A549 (cell line): ENCODE results near the gene PCDHGA5. TPM values are rescaled to one million over a fixed set of nuclear protein-coding genes. Genes with fewer than 3 reads are reported as not detected.

Experiments
- ATAC-seq, 2 experiments: fragments of 200-7000 bp in 1 of 2; fragments of >200 bp in 1 of 2; cut with Nextera tagmentation in 1 of 2; cut with Tn5 transposase in 1 of 2; 3 replicates each; pipeline versions ENCODE4 v1.8.0 to v1.9.1; 2018 to 2020; ENCODE audit warnings: mild to moderate bottlenecking in 1 of 2, moderate library complexity in 1 of 2
- CTCF ChIA-PET: fragments of 300-600 bp; sonication (Branson Sonifier 250); formaldehyde crosslinking; extraction: SDS; loops from one replicate; lab custom pipeline; 2021; ENCODE audit warnings: antibody characterized with exemption, inconsistent platforms; lab: Yijun Ruan, JAX
- POLR2A ChIA-PET: fragments of 350-600 bp; formaldehyde crosslinking; extraction: SDS; loops from one replicate; lab custom pipeline; 2021; ENCODE audit warnings: antibody characterized with exemption, inconsistent platforms; lab: Yijun Ruan, JAX
- DNase-seq, 2 experiments: peaks; one replicate each; pipeline versions ENCODE4 v3.0.0 to v3.0.0-alpha.2; 2011 to 2016; ENCODE audit warnings: low read depth in 1 of 2, low spot score in 1 of 2
- FAIRE-seq: peaks from 2 replicates; lab custom pipeline; 2011; peaks lifted over from hg19 to GRCh38; lab: Jason Lieb, UNC
- H3K27ac ChIP-seq, 2 experiments: fragments of >200 bp; sonication (Bioruptor Twin); formaldehyde crosslinking; 3 replicates each; pipeline ENCODE4 v1.5.1; 2016 to 2017
- H3K4me1 ChIP-seq: fragments of >200 bp; sonication (Bioruptor Twin); formaldehyde crosslinking; 3 replicates; pipeline ENCODE4 v1.6.1; 2016
- H3K4me2 ChIP-seq: fragments of >200 bp; sonication (Bioruptor Twin); formaldehyde crosslinking; 3 replicates; pipeline ENCODE4 v1.6.1; 2016
- H3K4me3 ChIP-seq: fragments of >200 bp; sonication (Bioruptor Twin); formaldehyde crosslinking; 3 replicates; pipeline ENCODE4 v1.5.1; 2016
- H3K9me3 ChIP-seq: fragments of >200 bp; sonication (Bioruptor Twin); formaldehyde crosslinking; 3 replicates; pipeline ENCODE4 v1.6.1; 2016
- BCL3 ChIP-seq: fragments of >200 bp; sonication (Bioruptor Twin); formaldehyde crosslinking; IDR thresholded peaks from 3 replicates; pipeline ENCODE4 v1.6.1; 2016
- CBX2 ChIP-seq: fragments of 200-600 bp; sonication (generic); IDR thresholded peaks from 2 replicates; pipeline ENCODE4 v1.6.1; 2016; ENCODE audit warnings: low read depth, mild to moderate bottlenecking, borderline replicate concordance
- CHD2 ChIP-seq: fragments of 150-350 bp; IDR thresholded peaks from 2 replicates; pipeline ENCODE4 v1.6.1; 2014; ENCODE audit warnings: low read length; ENCODE audit not compliant: partially characterized antibody
- CTCF ChIP-seq: fragments of >200 bp; sonication (Bioruptor Twin); formaldehyde crosslinking; IDR thresholded peaks from 3 replicates; pipeline ENCODE4 v1.5.1; 2016
- FOSB ChIP-seq: fragments of 250-450 bp; sonication (Bioruptor Pico); IDR thresholded peaks from 2 replicates; pipeline ENCODE4 v1.5.0; 2020; ENCODE audit warnings: mild to moderate bottlenecking, moderate library complexity
- FOXS1 ChIP-seq: fragments of 250-450 bp; sonication (Bioruptor Pico); IDR thresholded peaks from 2 replicates; pipeline ENCODE4 v1.5.0; 2020; ENCODE audit warnings: mild to moderate bottlenecking, moderate library complexity
- JUN ChIP-seq, 2 experiments: fragments of >200 bp; sonication (Bioruptor Twin); formaldehyde crosslinking; IDR thresholded peaks; 2 replicates in 1 of 2; 3 replicates in 1 of 2; pipeline ENCODE4 v1.6.1; 2016 to 2017
- KDM5A ChIP-seq: fragments of 200-600 bp; sonication (generic); IDR thresholded peaks from 2 replicates; pipeline ENCODE4 v1.6.1; 2016; ENCODE audit warnings: antibody characterized with exemption, mild to moderate bottlenecking
- MAFK ChIP-seq: fragments of 450-650 bp; IDR thresholded peaks from 2 replicates; pipeline ENCODE4 v1.6.1; 2014; ENCODE audit not compliant: partially characterized antibody
- NPAS2 ChIP-seq: fragments of 250-450 bp; sonication (Bioruptor Pico); IDR thresholded peaks from 2 replicates; pipeline ENCODE4 v1.8.0; 2022; ENCODE audit warnings: mild to moderate bottlenecking, moderate library complexity, borderline replicate concordance
- NR3C1 ChIP-seq: fragments of >200 bp; sonication (Bioruptor Twin); formaldehyde crosslinking; IDR thresholded peaks from 3 replicates; pipeline ENCODE4 v1.6.1; 2017
- PBX3 ChIP-seq: IDR thresholded peaks from 2 replicates; pipeline ENCODE4 v1.6.1; 2012
- PHF8 ChIP-seq: fragments of 200-600 bp; sonication (generic); IDR thresholded peaks from 2 replicates; pipeline ENCODE4 v1.6.1; 2016; ENCODE audit warnings: low read depth, mild to moderate bottlenecking, antibody characterized with exemption, moderate library complexity, borderline replicate concordance
- POLR2A ChIP-seq: IDR thresholded peaks from 2 replicates; pipeline ENCODE4 v1.6.1; 2012; ENCODE audit warnings: mild to moderate bottlenecking, low read length
- RAD21 ChIP-seq, 2 experiments: fragments of >200 bp in 1 of 2; sonication (Bioruptor Twin) in 1 of 2; formaldehyde crosslinking in 1 of 2; IDR thresholded peaks in 1 of 2; conservative IDR thresholded peaks in 1 of 2; 2 replicates in 1 of 2; 3 replicates in 1 of 2; pipeline ENCODE4 v1.6.1; 2012 to 2018; ENCODE audit warnings: inconsistent platforms in 1 of 2
- RARB ChIP-seq: fragments of 250-450 bp; sonication (Bioruptor Pico); IDR thresholded peaks from 2 replicates; pipeline ENCODE4 v1.8.0; 2021; ENCODE audit warnings: mild to moderate bottlenecking, moderate library complexity
- REST ChIP-seq: fragments of 200-600 bp; sonication (generic); IDR thresholded peaks from 2 replicates; pipeline ENCODE4 v1.6.1; 2016; ENCODE audit warnings: antibody characterized with exemption, mild to moderate bottlenecking, moderate library complexity
- SMC3 ChIP-seq: fragments of >200 bp; sonication (Bioruptor Twin); formaldehyde crosslinking; IDR thresholded peaks from 3 replicates; pipeline ENCODE4 v1.6.1; 2018; ENCODE audit warnings: inconsistent platforms
- TFCP2L1 ChIP-seq: fragments of 250-450 bp; sonication (Bioruptor Pico); IDR thresholded peaks from 2 replicates; pipeline ENCODE4 v1.5.0; 2021; ENCODE audit warnings: mild to moderate bottlenecking
- ZC3H11A ChIP-seq: fragments of 450-650 bp; IDR thresholded peaks from 2 replicates; pipeline ENCODE4 v1.6.1; 2014; ENCODE audit warnings: antibody characterized with exemption, mild to moderate bottlenecking
- ZSCAN20 ChIP-seq: fragments of 250-450 bp; sonication (Bioruptor Pico); IDR thresholded peaks from 2 replicates; pipeline ENCODE4 v1.8.0; 2022; ENCODE audit warnings: mild to moderate bottlenecking, moderate library complexity
- WGBS: methylation state at CpG from one replicate; pipeline ENCODE4 v1.1.6; 2017; ENCODE audit errors: missing lambda C conversion rate; 5-methylcytosine and 5-hydroxymethylcytosine counted together
- polyA plus RNA-seq, 4 experiments: library from polyadenylated mRNA; depleted of rRNA in 3 of 4; stranded (reverse); fragments of >200 nt; fragmentation: RNase III in 1 of 4; extraction: RNeasy Plus Mini Kit Qiagen cat#74134 plus additional on column Dnase treatment in 1 of 4; gene quantifications; 2 replicates in 3 of 4; 3 replicates in 1 of 4; pipeline ENCODE4 v1.2.3, GENCODE V29; 2011 to 2017

The PCDHGA5 gene
- polyA plus RNA-seq, 2 of the 4 experiments (the other 2 are of a cell fraction), result 0.13 to 0.37 TPM

GRCh38 chr5:141349917-141350619 lies 13.9 kb upstream of the PCDHGA5 start, which contains the start of gene PCDHGB1:
TSS of gene PCDHGB1 (plus strand) at chr5:141350099. CDS start at chr5:141350261, 162 bp downstream.
- DNase-seq (peak; percentile 80 to 87), FAIRE-seq (no peak), ATAC-seq (peak; percentile 99)
- ChIA-PET CTCF (interaction anchor here (0.7 to 4.4 kb wide), 31 partner anchors 10 to 269 kb away, joined by 3 to 25 read pairs (median 6); partner anchors contain the start of genes DIAPH1, PCDHB11, PCDHB6 and PCDHGA1), POLR2A (interaction anchor here (1.0 to 1.9 kb wide), 5 partner anchors 11 to 214 kb away, joined by 3 to 7 read pairs (median 4); partner anchors contain the start of genes PCDHGA1, PCDHGA2 and TAF7)
- H3K4me2 ChIP-seq, result peak within 1 kb of the TSS; percentile 69
- 9% methylated on average over 29 of the region's 29 CpGs for WGBS
- peak within 1 kb of the TSS; percentile 45 for H3K4me3 ChIP-seq
- peaks cover 28% of the 10 kb centered on the region for H3K9me3 ChIP-seq
- H3K27ac ChIP-seq, result peak within 1 kb of the TSS; percentile 24 to 73; a peak in 5 of 6 replicates
- TF ChIP-seq NR3C1 (no peak), PBX3 (no peak), ZSCAN20 (CRISPR knock-in tag) (no peak), POLR2A (peak; percentile 28), NPAS2 (CRISPR knock-in tag) (no peak), CHD2 (peak; percentile 14), RAD21 (conservative IDR thresholded peaks at IDR 0.05 in 1 of 2, IDR thresholded peaks at IDR 0.05 in 1 of 2) (peak; percentile 71 to 73), CTCF (peak; percentile 75), REST (no peak), MAFK (no peak), CBX2 (no peak), SMC3 (peak; percentile 60), ZC3H11A (no peak), RARB (CRISPR knock-in tag) (no peak), FOSB (CRISPR knock-in tag) (no peak), KDM5A (no peak), TFCP2L1 (CRISPR knock-in tag) (no peak), FOXS1 (CRISPR knock-in tag) (no peak)
- no peaks in the 10 kb centered on the region for H3K4me1 ChIP-seq

GRCh38 chr5:141351591-141351990 lies 12.4 kb upstream of the PCDHGA5 start:
- H3K27ac ChIP-seq, result no peak overlapping the region
- POLR2A ChIA-PET, result no interaction called here
- CTCF ChIA-PET, result interaction anchor here (0.6 to 4.4 kb wide), 8 partner anchors 13 to 215 kb away, joined by 3 to 21 read pairs (median 8); partner anchors contain the start of genes PCDHGA2, PCDHGA5, PCDHGA7 and PCDHGB3
- H3K4me2 ChIP-seq, result no peak overlapping the region
- no peak overlapping the region for H3K4me3 ChIP-seq
- FAIRE-seq, result no peak
- H3K4me1 ChIP-seq, result no peaks in the 10 kb centered on the region
- no peak for DNase-seq
- peaks cover 31% of the 10 kb centered on the region for H3K9me3 ChIP-seq
- no peak for ATAC-seq
- WGBS, result 93% methylated on average over 23 of the region's 36 CpGs
- TF ChIP-seq BCL3 (no peak), PHF8 (no peak), JUN (IDR thresholded peaks at IDR 0.05) (no peak), REST (no peak)
